Ammon's horn (tissue), 1 donor: ENCODE results near the gene PIP5K1B.

Source experiments
- DNase-seq: peaks from one replicate; pipeline ENCODE4 v3.0.0-alpha.2; 2016; ENCODE audit warnings: low spot score

Gene PIP5K1B

GRCh38 chr9:68859347-68859746 lies 154.3 kb downstream of the PIP5K1B start:
- DNase-seq = no peak

DNA sequence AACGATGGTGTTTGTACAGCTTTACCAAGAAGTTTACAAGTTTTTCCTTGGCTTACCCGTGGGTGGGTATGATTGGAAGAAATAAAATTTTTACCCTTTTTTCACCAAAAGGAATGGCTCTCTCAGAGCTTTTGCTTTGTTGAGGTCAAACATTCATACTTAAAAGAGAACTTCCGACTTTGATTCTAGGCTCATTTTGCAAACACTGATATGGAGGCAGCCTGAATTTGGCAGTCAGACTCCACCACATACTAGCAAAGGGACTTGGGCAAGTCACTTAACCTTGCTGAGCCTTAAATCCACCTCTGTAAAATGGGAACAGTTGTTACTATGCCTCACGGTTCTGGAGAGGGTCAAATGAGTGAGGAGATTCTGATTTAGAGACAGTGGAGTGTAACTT lies 155.4 kb downstream of the PIP5K1B start:
- DNase-seq = no peak

GRCh38 chr9:68861436-68861835 lies 156.4 kb downstream of the PIP5K1B start:
- DNase-seq = no peak

GRCh38 chr9:68867066-68867465 lies 162.0 kb downstream of the PIP5K1B start:
- no peak for DNase-seq

GRCh38 chr9:68869022-68869421 lies 164.0 kb downstream of the PIP5K1B start:
- DNase-seq = no peak

GRCh38 chr9:68870086-68870485 lies 165.0 kb downstream of the PIP5K1B start:
- DNase-seq = no peak

DNA sequence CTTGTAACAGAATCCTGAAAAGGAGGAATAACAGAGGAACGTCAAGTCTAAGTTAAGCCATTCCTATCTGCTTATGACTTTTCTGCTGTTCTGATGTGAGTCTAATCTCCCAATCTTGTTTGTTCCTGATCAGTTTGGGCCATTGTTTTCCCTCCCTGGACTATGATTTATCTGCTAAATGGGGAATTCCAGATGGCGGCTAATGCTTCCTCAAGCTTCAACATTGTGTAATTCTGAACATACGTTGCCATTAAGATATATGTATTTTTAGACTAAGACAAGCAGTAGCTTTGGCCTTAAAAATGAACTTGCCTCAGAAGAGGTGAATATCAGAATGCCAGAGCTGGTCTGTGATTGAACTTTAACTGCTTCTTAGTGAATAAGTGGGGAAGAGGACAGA lies 166.2 kb downstream of the PIP5K1B start:
- no peak for DNase-seq

DNA sequence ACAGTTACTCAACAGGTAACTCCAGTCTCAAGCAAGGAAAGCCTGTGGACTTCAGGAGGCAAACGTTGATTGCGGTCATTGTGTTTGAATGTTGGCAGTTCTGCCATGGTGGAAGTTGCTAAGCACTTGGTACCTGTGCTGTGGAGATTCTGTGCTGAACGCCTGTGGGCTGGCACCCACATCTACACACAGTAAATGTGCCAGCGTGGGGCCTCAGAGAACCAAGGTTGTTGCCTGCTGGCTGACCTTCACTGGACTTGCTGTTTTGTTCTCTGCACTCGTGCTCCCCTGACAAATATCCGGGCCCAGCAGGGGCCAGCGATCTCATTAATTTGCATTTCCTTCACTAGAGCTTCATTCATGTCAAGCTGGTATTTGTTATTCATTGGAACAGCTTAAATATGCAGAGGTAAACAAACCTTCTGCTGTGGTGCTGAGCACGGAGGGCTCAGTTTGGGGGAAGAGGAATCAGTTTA lies 167.0 kb downstream of the PIP5K1B start:
- DNase-seq = peak; percentile 9

DNA sequence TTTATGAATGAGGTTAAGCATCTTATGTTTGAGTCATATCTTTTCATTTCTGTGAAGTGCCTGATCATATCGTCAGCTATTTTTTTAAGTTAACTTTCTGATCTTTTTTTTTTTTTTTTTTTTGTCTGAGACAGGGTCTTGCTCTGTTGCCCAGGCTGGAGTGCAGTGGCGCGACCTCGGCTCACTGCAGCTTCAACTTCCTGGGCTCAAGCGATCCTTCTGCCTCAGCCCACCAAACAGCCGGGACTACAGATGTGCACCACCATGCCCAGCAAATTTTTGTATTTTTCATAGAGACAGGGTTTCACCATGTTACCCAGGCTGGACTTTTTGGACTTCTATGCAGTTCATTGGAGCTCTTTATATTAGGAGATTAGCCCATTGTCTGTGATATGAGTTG lies 168.1 kb downstream of the PIP5K1B start:
- no peak for DNase-seq

GRCh38 chr9:68876273-68876672 lies 171.2 kb downstream of the PIP5K1B start:
- DNase-seq = no peak

DNA sequence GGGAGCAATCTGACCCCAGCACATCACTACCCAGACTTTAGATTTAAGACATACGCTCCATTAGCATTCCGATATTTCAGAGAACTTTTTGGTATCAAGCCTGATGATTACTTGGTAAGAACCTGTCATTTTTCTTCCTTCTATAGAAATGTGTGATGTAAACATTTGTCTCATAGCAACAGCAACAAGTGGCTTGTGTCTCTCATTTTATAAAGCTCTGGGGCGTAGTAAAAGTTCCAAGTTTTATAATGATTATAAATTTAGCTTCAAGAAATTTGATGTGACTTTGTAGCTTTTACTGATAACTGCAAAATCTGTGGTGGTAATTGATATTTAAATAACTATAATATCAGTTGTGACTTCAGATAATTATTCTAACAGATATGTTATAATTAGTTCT lies 171.6 kb downstream of the PIP5K1B start:
- DNase-seq = no peak

DNA sequence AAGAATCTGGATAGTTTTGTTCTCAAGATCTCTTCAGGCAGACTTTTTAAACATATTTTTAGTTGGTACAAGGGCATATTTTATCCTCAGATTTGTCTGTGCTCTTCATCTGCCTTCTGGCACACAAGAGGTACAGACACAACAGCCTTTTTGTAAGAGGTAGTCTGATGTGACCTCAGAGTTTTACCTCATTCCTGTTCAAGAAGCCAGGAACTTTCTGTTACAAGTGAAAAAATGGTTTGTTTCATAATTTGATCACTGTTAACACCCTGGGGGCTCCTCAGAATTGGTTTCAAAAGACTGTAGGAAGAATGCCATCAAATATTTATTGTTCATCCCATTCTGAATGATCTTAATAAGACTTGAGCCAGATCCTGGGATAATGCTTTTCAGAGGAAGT lies 172.2 kb downstream of the PIP5K1B start:
- DNase-seq = no peak

DNA sequence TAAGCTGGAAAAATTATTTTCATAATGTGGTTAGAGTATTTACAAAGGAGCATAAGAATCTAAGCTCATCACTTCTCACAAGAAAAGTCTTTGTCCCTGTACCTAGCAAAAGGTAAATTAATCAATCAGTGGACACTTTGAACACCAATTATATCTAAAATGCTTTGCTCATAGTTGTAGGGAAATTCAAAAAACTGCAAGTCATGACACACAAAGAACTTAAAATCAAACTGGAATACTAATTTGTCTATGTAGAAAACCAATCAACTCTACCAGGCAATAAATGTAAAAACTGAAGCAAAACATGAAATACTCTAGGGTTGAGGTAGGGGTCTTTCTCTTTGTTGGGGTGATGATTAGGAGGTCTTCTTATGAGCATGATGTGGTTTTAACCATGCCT lies 173.4 kb downstream of the PIP5K1B start:
- no peak for DNase-seq

GRCh38 chr9:68883224-68883623 lies 178.2 kb downstream of the PIP5K1B start:
- DNase-seq = no peak

- peak; percentile 23 for DNase-seq
Observed at GRCh38 chr9:68887232-68887631, 182.2 kb downstream of the PIP5K1B start.

DNA sequence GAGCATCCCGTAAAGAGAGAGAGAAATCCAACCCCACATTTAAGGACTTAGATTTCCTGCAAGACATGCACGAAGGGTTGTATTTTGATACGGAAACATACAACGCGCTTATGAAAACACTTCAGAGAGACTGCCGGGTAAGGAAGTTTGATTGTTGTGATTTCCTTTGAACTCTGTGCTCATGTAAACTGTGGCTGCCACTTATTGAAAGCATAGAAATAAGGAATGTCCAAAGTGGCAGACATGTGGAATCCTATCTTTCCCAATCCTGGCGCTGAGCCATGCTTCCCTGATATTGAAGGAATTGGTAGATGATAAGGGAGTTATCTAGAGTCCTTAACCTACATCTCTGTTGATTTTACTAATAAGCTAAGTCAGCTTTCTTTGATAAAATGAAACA lies 189.5 kb downstream of the PIP5K1B start:
- no peak for DNase-seq

DNA sequence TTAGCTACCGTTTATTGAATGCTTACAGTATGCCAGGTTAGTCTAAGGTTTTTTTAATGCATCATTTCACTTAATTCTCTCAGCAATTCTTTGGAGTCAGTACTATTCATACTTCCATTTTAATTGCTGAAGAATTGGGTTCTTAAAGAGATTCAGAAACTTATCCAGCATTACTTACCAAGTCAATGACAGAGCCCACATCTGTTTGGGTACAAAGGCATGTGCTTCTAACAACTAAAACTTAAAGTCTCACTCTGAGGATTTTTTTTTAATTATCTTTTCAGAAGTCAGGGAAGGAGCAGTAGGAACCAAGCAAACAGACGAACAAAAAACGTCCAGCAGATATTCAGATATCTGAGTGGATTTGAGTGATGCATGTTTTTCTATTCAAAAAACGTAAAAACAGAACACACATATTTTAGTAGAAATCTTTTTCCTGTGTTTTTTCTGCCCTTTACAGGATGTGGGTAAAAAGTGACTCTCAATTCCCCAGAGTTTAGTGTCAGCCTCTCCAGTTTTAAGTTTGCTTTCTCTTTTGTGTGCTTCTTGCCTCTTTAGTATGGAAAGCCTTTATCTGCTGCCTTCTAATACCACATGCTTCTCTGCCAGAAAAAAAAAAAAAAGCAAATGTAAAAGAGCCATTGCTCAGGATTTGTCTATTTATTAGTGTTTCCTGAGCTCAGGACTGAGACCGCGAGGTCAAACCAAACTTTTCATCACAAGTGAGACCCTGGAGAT lies 190.9 kb downstream of the PIP5K1B start:
- DNase-seq = no peak

DNA sequence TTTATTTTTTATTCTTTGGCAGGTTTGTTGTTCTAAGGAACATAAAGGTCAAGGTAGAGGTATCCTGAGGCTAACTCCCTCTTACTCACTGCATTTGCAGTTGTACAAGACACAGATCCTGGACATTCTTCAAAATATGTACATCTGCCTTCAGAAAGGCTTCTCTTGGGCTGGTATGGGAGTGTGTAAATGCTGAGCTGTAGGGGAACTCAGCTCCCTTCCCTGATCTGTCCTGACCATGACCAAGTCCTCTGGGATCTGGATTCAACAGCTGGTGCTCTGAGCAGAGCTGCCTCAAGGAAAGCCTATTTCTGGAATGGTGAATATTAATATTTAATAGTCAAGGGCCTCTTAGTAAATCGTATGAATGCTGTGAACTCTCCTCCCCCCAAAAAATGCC lies 191.4 kb downstream of the PIP5K1B start:
- DNase-seq = no peak

- DNase-seq = no peak
Observed at GRCh38 chr9:68897577-68898145, 192.6 kb downstream of the PIP5K1B start.

DNA sequence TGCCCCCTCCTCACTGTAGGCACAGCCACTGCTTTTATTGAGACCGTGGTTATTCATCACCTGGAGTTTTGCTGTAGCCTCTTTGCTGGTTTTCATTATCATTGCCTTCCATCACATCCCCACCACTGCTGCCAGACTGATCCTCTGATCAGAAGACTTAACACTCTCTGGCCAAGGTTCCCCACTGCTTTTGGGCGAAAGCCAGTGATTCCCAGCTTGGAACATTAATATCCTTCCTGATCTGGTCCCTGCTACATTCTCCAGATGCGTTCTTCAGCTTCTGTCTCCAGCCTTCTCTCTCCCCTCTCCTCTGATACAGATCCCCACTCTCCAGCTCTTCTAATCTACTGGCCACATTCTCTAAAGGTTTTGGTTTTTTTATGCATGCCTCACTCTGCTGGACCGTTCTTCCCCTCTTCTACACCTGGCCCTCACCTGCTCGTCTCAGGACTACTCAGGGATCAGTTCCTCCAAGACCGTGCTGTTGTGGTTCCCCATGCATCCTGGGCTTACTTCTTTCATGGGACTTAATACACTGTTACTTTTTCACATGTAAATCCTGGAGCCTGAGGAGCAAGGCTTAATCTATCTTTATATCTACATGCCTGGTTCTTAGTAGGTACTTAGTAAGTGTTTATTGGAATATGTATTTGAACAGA lies 193.9 kb downstream of the PIP5K1B start:
- no peak for DNase-seq

DNA sequence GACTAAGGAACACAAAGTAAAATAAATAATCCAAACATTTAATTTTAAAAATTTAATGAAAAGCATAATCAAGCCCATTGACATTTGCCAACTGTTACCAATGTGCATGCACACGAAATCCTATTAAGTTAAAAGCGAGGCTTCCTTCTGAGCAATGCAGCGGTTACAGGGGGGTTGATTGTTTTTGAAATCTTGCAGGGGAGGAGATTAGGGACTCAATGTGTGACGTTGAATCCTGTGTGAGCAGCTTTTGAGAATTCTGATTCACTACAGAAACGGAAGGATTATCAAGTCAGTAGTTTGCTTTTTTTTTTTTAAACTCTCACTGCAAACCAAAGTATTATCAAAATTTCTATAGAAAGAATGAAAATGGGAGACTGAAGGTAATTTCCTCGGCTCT lies 199.4 kb downstream of the PIP5K1B start:
- no peak for DNase-seq

DNA sequence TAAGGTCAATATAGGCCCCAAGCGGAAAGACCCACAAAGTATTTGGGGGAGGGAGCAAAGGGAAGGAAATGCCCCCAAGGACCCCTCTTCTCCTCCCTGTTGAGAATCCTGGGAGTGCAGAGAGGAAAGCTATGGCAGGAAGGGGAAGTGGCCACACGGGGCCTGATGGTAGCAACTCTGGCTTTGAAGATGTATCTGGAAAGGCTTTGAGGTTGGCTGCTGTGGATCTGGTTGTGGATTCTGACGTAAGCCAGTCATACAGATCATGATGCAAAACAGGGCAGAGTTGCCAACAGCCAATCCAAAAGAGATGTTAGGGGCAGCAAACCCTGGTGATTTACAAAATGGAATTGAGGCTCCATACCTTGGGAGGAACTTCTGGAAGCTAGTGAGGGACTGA lies 200.1 kb downstream of the PIP5K1B start:
- DNase-seq = no peak

- no peak for DNase-seq
Observed at GRCh38 chr9:68907910-68908309, 202.9 kb downstream of the PIP5K1B start.
